GM18505 (cell line): Measurements from ENCODE around the gene PPP4R1.

Experiments used
- ATAC-seq: cut with Tn5 transposase; IDR thresholded peaks from one replicate; pipeline ENCODE4 v1.9.1; 2021; ENCODE audit not compliant: unreplicated experiment
- POLR2A ChIP-seq: IDR thresholded peaks from 4 replicates; pipeline ENCODE4 v1.6.1; 2011; ENCODE audit warnings: borderline replicate concordance; ENCODE audit not compliant: insufficient read depth, insufficient read length; ENCODE audit errors: extremely low read depth

Gene PPP4R1

DNA sequence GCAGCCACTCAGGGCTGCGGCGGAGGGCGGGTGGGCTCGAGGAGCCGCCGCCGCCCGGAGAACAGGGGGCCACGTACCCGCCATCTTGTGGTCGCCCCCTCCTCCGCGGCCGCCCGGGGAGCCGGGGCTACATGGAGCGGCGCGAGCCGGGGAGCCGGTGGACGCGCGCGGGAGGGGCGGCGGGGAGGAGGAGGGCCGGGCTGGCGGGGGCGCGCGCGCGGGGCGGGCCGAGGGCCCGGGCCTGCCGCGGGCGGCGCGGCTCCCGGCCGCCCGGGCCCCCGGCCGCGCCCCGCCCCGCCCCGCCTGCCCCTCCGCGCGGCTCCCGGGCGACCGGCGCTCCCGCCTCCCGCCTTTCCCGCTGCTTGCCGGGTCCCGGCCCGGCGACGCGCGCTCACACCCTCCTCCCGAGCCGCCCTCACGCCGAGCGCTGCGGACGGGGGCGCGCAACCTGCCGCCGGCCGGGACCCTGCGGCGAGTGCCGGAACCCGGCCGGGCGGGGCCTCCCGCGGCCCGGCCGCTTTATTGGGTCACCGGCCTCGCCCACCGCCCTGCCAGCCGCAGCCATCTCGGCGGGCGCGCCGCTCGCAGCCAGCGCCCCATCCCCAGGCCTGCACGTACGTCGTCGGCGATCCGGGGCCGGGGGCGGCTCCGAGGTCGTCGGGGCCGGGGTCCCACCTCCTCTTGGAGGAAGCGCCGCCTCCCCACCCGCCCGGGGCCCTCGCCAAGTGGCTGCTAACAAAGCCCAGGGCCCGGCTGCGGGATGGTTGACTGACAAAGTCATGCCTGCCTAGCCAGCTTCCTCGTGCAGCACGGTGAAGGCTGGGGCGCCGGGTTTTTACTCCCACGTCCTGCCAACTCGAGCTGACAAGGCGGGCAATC lies at the start of gene PPP4R1:
Gene PPP4R1 (minus strand): TSS at position 159 of the 879 bp plus-strand sequence. CDS start 75 bp downstream, at position 84.
- peak; percentile 50 for ATAC-seq
- peak; percentile 59 for TF ChIP-seq POLR2A

DNA sequence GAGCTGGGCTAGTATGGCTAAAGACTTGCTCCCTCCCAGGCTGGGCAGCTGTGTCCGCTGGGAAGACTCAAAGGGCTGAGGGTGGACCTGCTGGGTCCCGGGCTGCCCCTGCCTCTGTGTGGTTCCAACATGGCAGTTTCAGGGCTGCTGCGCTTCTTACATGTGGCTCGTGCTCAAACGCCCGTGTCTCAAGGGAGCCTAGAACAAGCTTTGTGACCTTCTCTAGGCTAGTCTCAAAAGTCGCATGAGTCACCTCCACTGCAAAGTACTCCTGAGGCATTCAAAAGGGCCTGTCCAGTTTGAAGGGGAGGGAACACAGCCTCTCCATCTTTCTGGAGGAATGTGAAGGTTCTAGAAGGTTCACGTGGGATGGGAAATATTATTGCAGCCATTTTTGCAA lies 49.0 kb upstream of the PPP4R1 start:
- no peak for TF ChIP-seq POLR2A
- no peak for ATAC-seq

GRCh38 chr18:9661564-9661963 lies 47.2 kb upstream of the PPP4R1 start:
- ATAC-seq = no peak
- no peak for TF ChIP-seq POLR2A

GRCh38 chr18:9659499-9660375 lies 45.4 kb upstream of the PPP4R1 start:
- ATAC-seq = no peak
- TF ChIP-seq POLR2A = no peak

GRCh38 chr18:9658087-9658641 lies 43.8 kb upstream of the PPP4R1 start:
- no peak for ATAC-seq
- TF ChIP-seq POLR2A = no peak

DNA sequence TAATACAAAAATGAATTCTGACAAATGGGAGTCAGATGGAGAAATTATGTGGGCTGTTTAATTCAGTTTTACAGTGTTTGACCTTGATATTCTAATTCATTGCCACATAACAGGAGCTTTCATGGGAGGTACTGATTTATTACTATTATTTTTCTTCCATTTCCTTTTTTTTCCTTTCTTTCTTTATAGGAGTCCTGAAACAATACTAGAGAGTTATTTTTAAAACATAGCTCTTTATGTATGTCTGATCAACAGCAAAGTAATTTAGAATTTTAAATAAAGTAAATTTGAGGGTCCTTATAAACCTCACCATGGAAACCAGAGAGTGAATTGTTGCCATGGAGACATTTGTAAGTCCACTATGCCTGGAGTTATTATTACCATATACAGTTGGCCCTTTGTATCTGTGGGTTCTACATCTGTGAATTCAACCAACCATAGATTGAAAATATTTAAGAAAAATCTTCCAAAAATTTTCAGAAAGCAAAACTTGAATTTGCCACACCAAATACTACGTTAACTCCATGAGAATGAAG lies 40.9 kb upstream of the PPP4R1 start:
- no peak for TF ChIP-seq POLR2A
- no peak for ATAC-seq

DNA sequence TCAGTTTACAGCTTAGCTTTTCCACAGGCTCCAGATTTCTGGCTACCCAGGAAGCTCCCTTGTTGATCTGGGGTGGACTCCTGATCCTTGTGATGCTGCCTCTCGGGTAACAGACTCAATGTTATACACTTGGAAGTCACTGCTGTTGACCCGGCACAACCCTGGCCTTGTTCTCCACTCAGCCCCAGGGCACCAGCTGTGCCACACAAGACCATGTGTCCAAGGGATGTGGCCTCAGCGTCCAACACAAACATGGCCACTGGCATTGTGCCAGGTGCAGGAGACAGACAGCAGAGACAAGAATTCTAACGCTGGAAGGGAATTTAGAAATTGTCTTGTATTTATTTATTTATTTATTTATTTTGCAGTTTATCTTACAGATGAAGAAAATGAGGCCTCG lies 39.0 kb upstream of the PPP4R1 start:
- TF ChIP-seq POLR2A = no peak
- ATAC-seq = no peak

DNA sequence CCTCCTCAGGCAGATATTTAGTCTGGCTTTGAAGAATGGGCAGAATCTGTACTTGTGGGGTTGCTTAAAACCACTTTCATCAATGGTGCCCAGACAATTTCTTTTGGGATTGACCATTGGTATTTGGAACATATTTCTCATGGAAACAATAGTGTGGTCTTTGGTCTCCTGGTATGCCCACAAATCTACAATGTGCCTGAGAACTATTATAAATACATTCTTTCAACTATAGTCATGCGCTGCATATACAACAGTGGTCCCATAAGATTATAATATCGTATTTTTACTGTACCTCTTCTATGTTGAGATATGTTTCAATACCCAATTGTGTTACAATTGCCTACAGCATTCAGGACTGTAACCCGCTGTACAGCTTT lies 34.8 kb upstream of the PPP4R1 start:
- ATAC-seq = no peak
- TF ChIP-seq POLR2A = no peak

- no peak for TF ChIP-seq POLR2A
- ATAC-seq = no peak
Observed at GRCh38 chr18:9648431-9649163, 34.2 kb upstream of the PPP4R1 start.

- ATAC-seq = no peak
- TF ChIP-seq POLR2A = no peak
Observed at GRCh38 chr18:9647496-9648323, 33.4 kb upstream of the PPP4R1 start.

- no peak for TF ChIP-seq POLR2A
- no peak for ATAC-seq
Observed at GRCh38 chr18:9643549-9643948, 29.2 kb upstream of the PPP4R1 start.
